GM18873 (cell line): ENCODE results near the gene ITGAE.
"Not testable (repeated sequence)": the region's sequence is repeated elsewhere in the genome, so short reads cannot be mapped to it uniquely, and the experiment has no call there.

Experiments
- ATAC-seq: cut with Tn5 transposase; IDR thresholded peaks from one replicate; pipeline ENCODE4 v1.9.1; 2021; ENCODE audit warnings: mild to moderate bottlenecking, moderate library complexity, moderate number of reproducible peaks; ENCODE audit not compliant: unreplicated experiment, low FRiP score

ITGAE gene

GRCh38 chr17:3735515-3735914 is 65.5 kb downstream of the ITGAE start:
- ATAC-seq, result no peak

- ATAC-seq, result not testable (repeated sequence)
These were observed 66.1 kb downstream of the ITGAE start for GRCh38 chr17:3734911-3735276.

GRCh38 chr17:3732210-3732621 is 68.8 kb downstream of the ITGAE start:
- no peak for ATAC-seq

DNA sequence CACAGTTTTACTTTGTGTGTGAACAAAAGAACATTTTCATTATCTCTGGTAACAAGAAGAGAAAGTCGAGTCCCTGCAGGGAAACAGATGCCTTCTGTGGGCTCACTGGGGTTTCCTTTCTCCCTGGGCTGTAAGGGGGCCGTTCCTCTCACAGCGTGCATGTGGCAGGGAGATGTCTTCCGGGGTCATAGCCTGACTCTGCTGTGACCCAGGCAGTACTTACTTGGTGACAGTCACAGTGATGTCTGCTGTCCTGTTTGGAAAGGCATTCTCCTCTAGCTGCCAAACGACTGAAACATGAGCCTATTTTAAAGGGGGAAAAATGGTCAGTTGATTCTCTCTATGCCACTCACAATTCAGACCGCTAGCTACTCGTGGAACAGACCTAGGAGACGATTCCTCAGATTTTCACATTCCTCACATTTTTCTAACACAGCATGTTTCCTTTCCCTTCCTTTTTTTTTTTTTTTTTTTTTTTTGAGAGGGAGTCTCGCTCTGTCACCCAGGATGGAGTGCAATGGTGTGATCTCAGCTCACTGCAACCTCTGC is 70.0 kb downstream of the ITGAE start:
- no peak for ATAC-seq

- ATAC-seq, result no peak
These were observed 71.1 kb downstream of the ITGAE start for GRCh38 chr17:3729881-3730280.

- ATAC-seq, result not testable (repeated sequence)
These were observed 72.9 kb downstream of the ITGAE start for GRCh38 chr17:3728099-3728498.

GRCh38 chr17:3727041-3727440 is 73.9 kb downstream of the ITGAE start:
- ATAC-seq, result no peak

GRCh38 chr17:3724378-3725077 is 76.5 kb downstream of the ITGAE start:
- no peak for ATAC-seq

DNA sequence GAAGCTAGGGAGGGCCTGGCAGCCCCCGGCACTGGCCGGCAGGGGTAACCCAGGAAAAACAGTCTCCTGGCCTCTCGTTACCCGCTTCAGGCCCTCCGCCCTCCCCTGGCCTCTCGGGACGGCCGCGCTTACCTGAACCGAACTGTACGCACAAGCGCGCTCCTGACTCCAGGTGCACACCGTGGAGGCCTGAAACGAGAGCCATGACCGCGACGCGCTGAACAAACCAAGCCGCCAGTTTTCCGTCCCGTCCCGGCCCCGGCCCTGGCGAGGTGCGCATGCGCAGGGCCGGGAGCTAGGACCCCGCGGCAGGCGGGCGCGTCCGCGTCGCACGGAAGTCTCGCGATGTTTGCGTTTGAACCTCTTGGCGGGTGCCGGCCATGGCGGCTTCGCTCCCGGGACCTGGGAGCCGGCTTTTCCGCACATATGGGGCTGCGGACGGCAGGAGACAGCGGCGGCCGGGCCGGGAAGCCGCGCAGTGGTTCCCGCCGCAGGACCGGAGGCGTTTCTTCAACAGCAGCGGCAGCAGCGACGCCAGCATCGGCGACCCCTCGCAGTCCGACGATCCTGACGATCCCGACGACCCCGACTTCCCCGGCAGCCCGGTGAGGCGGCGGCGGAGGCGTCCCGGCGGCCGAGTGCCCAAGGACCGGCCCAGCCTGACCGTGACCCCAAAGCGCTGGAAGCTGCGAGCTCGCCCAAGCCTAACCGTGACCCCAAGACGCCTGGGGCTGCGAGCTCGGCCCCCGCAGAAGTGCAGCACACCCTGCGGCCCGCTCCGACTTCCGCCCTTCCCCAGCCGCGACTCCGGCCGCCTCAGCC is 77.2 kb downstream of the ITGAE start, which contains the start of gene HASPIN:
Gene HASPIN, plus strand, starts transcription at position 348 of the 822 bp plus-strand sequence. Its CDS starts 33 bp downstream, at position 381.
- ATAC-seq, result peak; percentile 64

DNA sequence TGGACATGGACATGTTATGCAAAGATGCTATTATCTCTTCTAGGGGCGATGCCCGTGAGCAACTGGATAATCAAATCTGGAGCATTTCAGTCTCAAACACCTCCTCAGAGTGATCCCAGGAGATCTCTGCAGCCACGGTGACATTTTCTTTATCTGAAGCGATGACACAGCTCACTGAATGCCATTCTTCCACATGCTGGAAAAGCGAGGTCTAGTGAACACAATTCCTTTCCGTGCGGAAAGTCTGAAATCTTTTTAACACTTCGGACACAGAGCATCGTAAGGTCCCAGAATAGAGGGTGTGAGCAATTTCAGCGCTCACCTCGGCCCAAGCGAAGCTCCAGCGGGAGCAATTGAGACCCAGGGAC is 77.8 kb downstream of the ITGAE start:
- ATAC-seq, result peak; percentile 12

DNA sequence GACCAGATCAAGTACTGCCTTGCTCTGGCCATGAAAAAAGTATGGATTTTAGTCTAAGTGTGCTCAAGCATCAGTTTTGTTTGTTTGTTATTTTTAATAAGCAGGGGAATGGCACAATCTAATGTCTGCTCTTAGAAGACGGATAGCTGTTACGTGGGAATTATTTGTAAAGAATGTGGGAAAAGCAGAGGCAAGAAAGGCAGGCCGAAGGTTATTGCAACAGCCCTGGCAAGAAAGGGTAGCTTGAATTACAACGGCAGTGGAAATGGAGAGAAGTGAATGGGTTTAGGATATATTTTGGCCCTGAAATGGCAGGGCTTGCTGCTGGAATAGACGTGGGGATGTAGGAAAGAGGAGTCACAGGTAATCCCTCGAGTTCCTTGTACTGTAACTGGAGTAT is 78.3 kb downstream of the ITGAE start:
- no peak for ATAC-seq

DNA sequence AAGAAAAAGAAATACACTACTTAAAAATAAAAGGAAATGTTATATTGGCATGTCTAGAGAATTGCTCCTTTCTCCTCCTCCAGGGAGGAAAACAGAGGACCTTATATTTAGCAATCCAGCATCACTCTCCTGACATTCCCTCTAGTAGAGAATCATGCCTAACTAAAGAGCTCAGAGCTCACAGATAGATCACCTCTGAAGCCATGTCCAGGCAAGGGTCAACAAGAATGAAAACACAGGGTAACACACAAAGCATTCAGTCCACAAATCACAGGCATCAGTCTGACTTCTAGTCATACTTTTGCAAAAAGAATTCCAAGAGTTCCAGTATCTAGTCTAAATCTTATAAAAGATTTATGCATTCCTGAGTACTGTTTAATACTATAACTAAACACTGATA is 81.7 kb downstream of the ITGAE start:
- no peak for ATAC-seq

DNA sequence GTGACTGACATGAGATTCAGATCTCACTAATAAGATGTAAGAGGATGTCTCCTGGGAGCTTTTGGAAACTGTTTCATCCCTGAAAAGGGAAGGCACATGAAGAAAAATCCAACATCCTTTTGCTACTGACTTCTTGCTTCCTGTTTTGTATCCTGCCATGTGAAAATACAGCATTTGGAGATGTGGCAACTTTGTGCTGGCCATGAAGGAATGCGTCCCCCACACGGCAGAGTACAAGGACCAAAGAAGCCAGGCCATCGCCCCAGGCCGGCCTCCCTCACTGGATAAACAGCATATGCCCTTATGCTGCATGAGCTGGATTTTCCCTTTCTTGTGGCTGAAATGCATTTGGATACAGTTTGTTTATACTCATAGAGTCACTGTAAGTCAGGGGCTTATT is 82.8 kb downstream of the ITGAE start:
- no peak for ATAC-seq

GRCh38 chr17:3715296-3715695 is 85.7 kb downstream of the ITGAE start:
- ATAC-seq, result no peak

- no peak for ATAC-seq
These were observed 88.1 kb downstream of the ITGAE start for GRCh38 chr17:3712811-3713463.

GRCh38 chr17:3710951-3711383 is 90.0 kb downstream of the ITGAE start:
- ATAC-seq, result peak; percentile 89

DNA sequence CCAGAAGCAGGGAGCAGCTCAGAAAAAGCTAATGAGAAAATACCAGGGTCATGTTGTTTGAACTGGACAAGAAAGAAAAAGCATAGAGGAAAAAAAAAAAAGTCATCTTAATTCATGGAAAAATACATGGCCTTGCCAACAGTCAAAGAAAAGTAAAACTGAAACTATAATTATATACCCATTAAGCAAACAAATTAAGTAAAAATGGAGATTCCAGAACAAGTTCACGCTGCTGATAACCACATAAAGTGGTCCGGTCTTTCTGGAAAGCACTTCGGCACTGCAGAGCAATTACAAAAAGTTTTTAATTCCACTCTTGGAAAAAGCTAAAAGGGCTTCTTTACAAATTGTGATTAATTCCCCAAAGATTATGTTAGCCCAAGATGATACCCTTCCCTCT is 92.6 kb downstream of the ITGAE start:
- no peak for ATAC-seq

DNA sequence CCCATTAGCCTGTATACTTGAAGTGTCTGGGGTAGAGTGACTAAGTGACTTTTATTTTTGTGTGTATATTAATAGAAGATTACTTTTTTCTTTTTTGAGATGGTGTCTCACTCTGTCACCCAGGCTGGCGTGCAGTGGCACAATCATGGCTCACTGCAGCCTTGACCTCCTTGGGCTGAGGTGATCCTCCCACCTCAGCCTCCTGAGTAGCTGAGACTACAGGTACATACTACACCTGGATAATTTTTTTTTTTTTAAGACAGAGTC is 95.3 kb downstream of the ITGAE start:
- ATAC-seq, result not testable (repeated sequence)

- ATAC-seq, result no peak
These were observed 95.9 kb downstream of the ITGAE start for GRCh38 chr17:3704931-3705717.

- ATAC-seq, result not testable (repeated sequence)
These were observed 98.9 kb downstream of the ITGAE start for GRCh38 chr17:3702041-3702539.
